AG04450 (cell line): ENCODE measurements around the gene TSR3. TPM values are rescaled to one million over a fixed set of nuclear protein-coding genes. Genes with fewer than 3 reads are reported as not detected.

Experiments
- CTCF ChIA-PET: fragments of 300-600, 350-600 bp; formaldehyde crosslinking; extraction: SDS; loops from one replicate; lab custom pipeline; 2022; ENCODE audit warnings: antibody characterized with exemption, inconsistent platforms; lab: Charles Lee
- POLR2A ChIA-PET: fragments of 350-600 bp; formaldehyde crosslinking; extraction: SDS; loops from one replicate; lab custom pipeline; 2021; ENCODE audit warnings: antibody characterized with exemption, inconsistent platforms; lab: Yijun Ruan, JAX
- DNase-seq: peaks from one replicate; pipeline ENCODE4 v3.0.0-alpha.2; 2011; ENCODE audit warnings: low read depth, low spot score
- H3K27ac ChIP-seq: one replicate; pipeline ENCODE4 v1.5.1; 2012; ENCODE audit warnings: low read depth, low read length, control low read depth
- H3K27me3 ChIP-seq: one replicate; pipeline ENCODE4 v1.6.0; 2012; ENCODE audit warnings: low read length; ENCODE audit not compliant: control insufficient read depth, insufficient read depth
- H3K4me3 ChIP-seq: 2 replicates; pipeline ENCODE4 v1.5.1; 2011; ENCODE audit warnings: mild to moderate bottlenecking, low read depth, low read length, control low read depth
- H3K9me3 ChIP-seq: 2 replicates; pipeline ENCODE4 v1.5.1; 2012; ENCODE audit warnings: low read length; ENCODE audit not compliant: control insufficient read depth, insufficient read depth
- CTCF ChIP-seq: IDR thresholded peaks from 2 replicates; pipeline ENCODE4 v1.5.1; 2011; ENCODE audit warnings: low read depth, low read length, control low read depth, inconsistent platforms
- polyA plus RNA-seq: library from polyadenylated mRNA; depleted of rRNA; stranded (reverse); fragments of >200 nt; gene quantifications from 2 replicates; pipeline ENCODE4 v1.2.3, GENCODE V29; 2011

Gene TSR3
- polyA plus RNA-seq, 1 experiment, result 34.4 TPM

- no peak for DNase-seq
- Histone ChIP-seq H3K9me3 (no peaks in the 10 kb centered on the region; the same call in 1 of the 2 replicates), H3K27ac (no peak overlapping the region), H3K4me3 (no peak overlapping the region), H3K27me3 (peaks cover 52% of the 10 kb centered on the region)
- POLR2A ChIA-PET, result no interaction called here
- peak; percentile 20; the same call in 1 of the 2 replicates for TF ChIP-seq CTCF
- CTCF ChIA-PET, result interaction anchor here (0.6 kb wide), 1 partner anchor 667 kb away, joined by 4 read pairs; no protein-coding TSS in a partner anchor
These were observed 15.7 kb downstream of the TSR3 start for GRCh38 chr16:1335996-1336395.

- ChIA-PET CTCF (no interaction called here), POLR2A (no interaction called here)
- Histone ChIP-seq H3K4me3 (no peak overlapping the region), H3K27ac (no peak overlapping the region), H3K9me3 (peaks cover 3% of the 10 kb centered on the region), H3K27me3 (peaks cover 55% of the 10 kb centered on the region)
- no peak for DNase-seq
- no peak for TF ChIP-seq CTCF
These were observed 16.3 kb downstream of the TSR3 start for GRCh38 chr16:1335211-1335971.

DNA sequence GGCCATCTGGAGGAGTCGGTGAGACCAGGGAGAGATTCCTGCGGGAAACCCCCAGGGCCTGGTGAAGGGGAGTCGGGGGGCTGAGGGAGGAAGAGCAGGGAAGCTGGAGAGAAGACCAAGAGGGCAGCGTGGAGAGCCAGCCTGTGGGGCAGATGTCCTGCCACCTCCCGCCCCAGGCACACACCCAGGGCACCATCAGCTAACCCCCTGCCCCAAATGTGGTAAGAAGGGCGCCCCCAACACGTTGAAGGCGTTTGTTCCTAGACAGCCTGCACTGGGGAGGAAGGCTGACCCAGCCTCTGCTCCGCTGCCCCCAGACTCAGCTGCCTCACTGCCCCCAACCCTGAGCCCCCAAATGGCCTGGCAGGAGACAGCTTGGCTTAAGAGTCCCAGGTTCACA is 16.9 kb downstream of the TSR3 start:
- no peak for TF ChIP-seq CTCF
- Histone ChIP-seq H3K9me3 (peaks cover 8% of the 10 kb centered on the region), H3K27ac (no peak overlapping the region), H3K4me3 (no peak overlapping the region), H3K27me3 (peaks cover 59% of the 10 kb centered on the region)
- POLR2A ChIA-PET, result no interaction called here
- CTCF ChIA-PET, result no interaction called here
- no peak for DNase-seq

- no peak for DNase-seq
These were observed 17.6 kb downstream of the TSR3 start for GRCh38 chr16:1333854-1334700.

More at GRCh38 chr16:1333854-1334700, 17.6 kb downstream of the TSR3 start:
- Histone ChIP-seq H3K27ac (no peak overlapping the region), H3K4me3 (peak overlapping the region; percentile 29; the same call in 1 of the 2 replicates), H3K9me3 (peaks cover 8% of the 10 kb centered on the region), H3K27me3 (peaks cover 59% of the 10 kb centered on the region)
- CTCF ChIA-PET, result no interaction called here
- POLR2A ChIA-PET, result no interaction called here
- TF ChIP-seq CTCF, result no peak
